ENCODE measurements around the gene POLR2J3. TPM values are rescaled to one million over a fixed set of nuclear protein-coding genes. Genes with fewer than 3 reads are reported as not detected.
A peak's percentile ranks its signal among the peaks of the same experiment; 100 is the strongest.
"Not testable (repeated sequence)": the region's sequence is repeated elsewhere in the genome, so short reads cannot be mapped to it uniquely, and the experiment has no call there.

POLR2J3 gene
- total and polyA plus RNA-seq, 7 experiments from 2014 or later = 27.3 to 142 (median 107) TPM

DNA sequence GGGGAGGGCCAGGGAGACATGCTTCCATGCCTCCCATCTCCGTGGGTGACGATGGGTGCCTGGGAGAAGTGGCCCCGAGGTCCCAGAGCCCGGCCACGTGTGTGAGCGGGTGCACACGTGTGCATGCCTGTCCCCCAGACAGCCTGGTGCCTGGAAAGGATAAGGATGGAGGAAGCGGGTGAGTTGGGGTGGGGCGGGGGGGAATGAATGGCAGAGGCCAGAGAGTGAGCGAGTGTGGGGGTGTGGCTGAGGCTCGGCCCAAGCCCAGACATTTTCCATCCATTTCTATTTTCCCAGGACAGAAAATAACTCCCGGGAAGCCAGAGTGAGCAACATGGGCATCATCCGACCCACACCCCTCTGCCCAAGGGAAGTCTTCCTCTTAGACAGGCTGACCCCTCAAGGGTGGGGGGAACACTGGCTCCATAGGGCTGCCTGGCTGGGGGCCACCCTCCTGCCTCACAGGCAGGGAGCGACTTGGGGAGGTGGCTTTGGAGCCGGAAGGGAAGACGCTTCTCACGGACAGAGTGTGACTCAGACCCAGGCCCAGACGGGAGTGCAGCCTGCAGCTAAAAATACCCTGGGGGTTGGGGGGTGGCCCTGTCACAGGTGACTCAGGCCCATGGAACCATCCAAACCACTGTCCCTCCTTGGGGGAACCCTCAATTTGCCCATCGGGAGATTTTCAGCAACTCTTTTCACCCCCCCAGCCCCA, 32.2 kb upstream of the POLR2J3 start:
- ATAC-seq = peak; percentile 10

DNA sequence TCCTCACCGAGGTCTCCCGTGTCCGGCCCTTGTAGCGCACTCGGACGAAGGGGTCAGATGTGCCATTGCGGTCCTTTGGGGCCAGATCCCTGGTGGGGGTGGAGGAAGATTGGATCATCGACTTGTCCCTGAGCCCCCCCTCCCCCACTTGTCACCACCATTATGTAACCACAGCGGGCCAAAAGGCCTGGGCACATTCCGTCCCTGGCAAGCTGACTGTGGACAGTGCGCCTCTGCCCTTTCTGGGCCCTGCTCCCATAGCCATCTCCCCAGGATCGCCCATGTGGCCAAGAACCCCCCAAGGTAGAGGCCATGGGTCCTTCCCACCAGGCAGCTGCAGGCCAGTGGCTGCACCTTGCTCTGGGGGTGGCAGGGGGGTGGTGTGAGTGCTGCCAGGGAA, 29.9 kb upstream of the POLR2J3 start:
- H3K4me3 ChIP-seq (ENCODE audit: low read length); H3K36me3 ChIP-seq (ENCODE audit: control insufficient read depth in 2 of 3, insufficient read depth in 3 of 3, low read length in 3 of 3); H3K4me1 ChIP-seq (ENCODE audit: control insufficient read depth in 2 of 2, insufficient read depth in 2 of 2, low read length in 2 of 2); H3K27ac ChIP-seq (ENCODE audit: low read depth, low read length); H3K27me3 ChIP-seq (ENCODE audit: control insufficient read depth in 2 of 2, insufficient read depth in 2 of 2, low read length in 2 of 2); DNase-seq; H3K4me3 Mint-ChIP-seq; H3K9me3 ChIP-seq (ENCODE audit: control insufficient read depth in 2 of 3, low read length in 3 of 3); POLR2A ChIA-PET; H3K27ac Mint-ChIP-seq; H3K4me1 Mint-ChIP-seq; H3K36me3 Mint-ChIP-seq; H3K27me3 Mint-ChIP-seq; CTCF ChIA-PET; intact Hi-C loops (cut with micrococcal nuclease); H3K9me3 Mint-ChIP-seq: not testable (repeated sequence)
- ATAC-seq = peak; percentile 4

More for the DNA sequence above, 32.2 kb upstream of the POLR2J3 start:
- H3K27ac ChIP-seq (ENCODE audit: low read depth, low read length); CTCF ChIA-PET; H3K4me3 ChIP-seq (ENCODE audit: low read length); DNase-seq; H3K36me3 Mint-ChIP-seq; intact Hi-C loops (cut with micrococcal nuclease); H3K4me1 ChIP-seq (ENCODE audit: control insufficient read depth in 2 of 2, insufficient read depth in 2 of 2, low read length in 2 of 2); H3K9me3 Mint-ChIP-seq; H3K27me3 ChIP-seq (ENCODE audit: control insufficient read depth in 2 of 2, insufficient read depth in 2 of 2, low read length in 2 of 2); H3K9me3 ChIP-seq (ENCODE audit: control insufficient read depth in 2 of 3, low read length in 3 of 3); H3K36me3 ChIP-seq (ENCODE audit: control insufficient read depth in 2 of 3, insufficient read depth in 3 of 3, low read length in 3 of 3); H3K27ac Mint-ChIP-seq; H3K27me3 Mint-ChIP-seq; H3K4me1 Mint-ChIP-seq; POLR2A ChIA-PET; H3K4me3 Mint-ChIP-seq: not testable (repeated sequence)

DNA sequence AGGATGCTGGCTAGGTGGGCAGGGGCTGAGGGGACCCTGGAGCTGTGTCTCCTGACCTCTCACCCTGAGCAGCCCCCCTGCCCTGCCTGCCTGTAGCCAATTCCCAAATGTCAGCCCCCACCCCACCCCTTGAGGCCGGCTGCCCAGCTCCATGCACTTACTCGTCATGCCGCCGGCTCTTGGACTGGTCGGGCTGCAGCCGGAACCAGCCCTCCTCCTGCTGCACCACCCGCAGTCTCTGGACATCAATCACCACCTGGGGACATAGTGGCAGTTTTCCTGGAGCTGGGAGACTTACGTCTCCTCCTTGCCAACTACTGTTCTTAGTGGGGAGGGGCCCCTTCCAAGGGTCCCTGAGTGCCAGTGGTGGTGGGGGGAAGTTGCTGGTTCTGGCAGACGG, 27.3 kb upstream of the POLR2J3 start:
- H3K4me3 ChIP-seq (ENCODE audit: low read length); H3K4me1 ChIP-seq (ENCODE audit: control insufficient read depth in 2 of 2, insufficient read depth in 2 of 2, low read length in 2 of 2); H3K27ac Mint-ChIP-seq; H3K27me3 Mint-ChIP-seq; H3K27me3 ChIP-seq (ENCODE audit: control insufficient read depth in 2 of 2, insufficient read depth in 2 of 2, low read length in 2 of 2); intact Hi-C loops (cut with micrococcal nuclease); H3K4me3 Mint-ChIP-seq; CTCF ChIA-PET; POLR2A ChIA-PET; H3K4me1 Mint-ChIP-seq; H3K36me3 ChIP-seq (ENCODE audit: control insufficient read depth in 2 of 3, insufficient read depth in 3 of 3, low read length in 3 of 3); H3K9me3 Mint-ChIP-seq; H3K9me3 ChIP-seq (ENCODE audit: control insufficient read depth in 2 of 3, low read length in 3 of 3); ATAC-seq; H3K27ac ChIP-seq (ENCODE audit: low read depth, low read length); H3K36me3 Mint-ChIP-seq; DNase-seq: not testable (repeated sequence)

DNA sequence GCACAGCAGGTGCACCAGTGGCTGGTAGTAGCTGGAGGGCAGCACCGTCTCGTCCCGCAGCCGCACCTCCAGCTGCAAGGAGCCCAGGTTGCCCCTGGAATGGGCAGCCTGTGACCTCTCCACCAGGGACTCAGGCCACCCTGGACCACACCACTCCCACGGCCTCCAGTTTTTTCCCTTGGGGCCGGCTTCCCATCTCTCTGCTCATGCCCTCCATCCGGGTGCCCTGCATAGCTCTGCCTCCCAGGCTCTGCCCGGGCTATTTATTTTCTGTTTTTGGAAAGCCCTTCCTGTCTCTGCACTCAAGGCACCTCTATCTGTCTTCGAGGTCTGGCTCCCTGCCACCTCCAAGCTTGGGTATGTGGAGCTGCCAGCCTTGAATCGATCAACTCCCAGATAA, 23.7 kb upstream of the POLR2J3 start:
- peak in 1 of 9 donors; percentile 21 for DNase-seq

DNA sequence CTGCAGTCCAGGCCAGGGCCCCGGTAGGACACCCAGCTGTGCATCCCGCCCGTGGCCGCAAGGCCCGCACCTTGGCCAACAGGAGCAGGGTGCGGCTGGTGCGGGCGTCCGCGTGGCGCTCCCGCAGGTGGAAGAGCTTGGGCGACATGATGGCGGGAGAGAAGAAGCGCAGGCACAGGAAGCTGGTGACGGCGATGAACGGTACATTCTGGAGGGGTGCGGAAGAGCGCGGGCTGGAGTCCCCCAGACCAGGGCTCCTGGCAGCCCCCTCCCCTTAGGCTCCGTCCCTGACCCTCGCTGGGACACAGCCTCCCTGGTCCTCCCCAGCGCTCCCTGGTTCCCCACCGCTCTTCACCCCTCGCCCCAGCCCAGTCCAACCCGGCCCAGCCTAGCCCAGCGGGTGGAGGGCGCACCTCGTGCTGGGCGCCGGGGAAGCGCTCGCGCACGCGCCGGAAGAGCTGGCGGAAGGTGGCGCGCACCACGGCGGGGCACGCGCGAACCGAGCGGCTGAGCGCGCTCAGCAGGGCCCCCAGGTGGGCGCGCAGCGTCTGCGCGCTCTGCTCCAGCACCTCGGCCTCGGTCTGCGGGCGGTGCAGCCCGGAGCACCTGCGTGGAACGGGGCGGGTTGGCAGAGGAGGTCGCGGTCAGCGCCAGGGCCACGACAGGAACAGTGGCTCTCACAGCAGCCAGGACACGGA, 21.4 kb upstream of the POLR2J3 start:
- H3K4me3 Mint-ChIP-seq; CTCF ChIA-PET; H3K27me3 ChIP-seq (ENCODE audit: control insufficient read depth in 2 of 2, insufficient read depth in 2 of 2, low read length in 2 of 2); H3K27ac ChIP-seq (ENCODE audit: low read depth, low read length); intact Hi-C loops (cut with micrococcal nuclease); H3K4me1 ChIP-seq (ENCODE audit: control insufficient read depth in 2 of 2, insufficient read depth in 2 of 2, low read length in 2 of 2); H3K9me3 ChIP-seq (ENCODE audit: control insufficient read depth in 2 of 3, low read length in 3 of 3); H3K36me3 Mint-ChIP-seq; H3K4me1 Mint-ChIP-seq; H3K27me3 Mint-ChIP-seq; POLR2A ChIA-PET; H3K36me3 ChIP-seq (ENCODE audit: control insufficient read depth in 2 of 3, insufficient read depth in 3 of 3, low read length in 3 of 3); H3K27ac Mint-ChIP-seq; H3K9me3 Mint-ChIP-seq; DNase-seq; H3K4me3 ChIP-seq (ENCODE audit: low read length): not testable (repeated sequence)
- peak; percentile 77 for ATAC-seq

More for the DNA sequence above, 23.7 kb upstream of the POLR2J3 start:
- H3K27ac Mint-ChIP-seq; ATAC-seq; H3K4me1 ChIP-seq (ENCODE audit: control insufficient read depth in 2 of 2, insufficient read depth in 2 of 2, low read length in 2 of 2); H3K9me3 Mint-ChIP-seq; H3K27ac ChIP-seq (ENCODE audit: low read depth, low read length); H3K27me3 Mint-ChIP-seq; H3K4me1 Mint-ChIP-seq; H3K4me3 Mint-ChIP-seq; H3K27me3 ChIP-seq (ENCODE audit: control insufficient read depth in 2 of 2, insufficient read depth in 2 of 2, low read length in 2 of 2); H3K36me3 ChIP-seq (ENCODE audit: control insufficient read depth in 2 of 3, insufficient read depth in 3 of 3, low read length in 3 of 3); POLR2A ChIA-PET; intact Hi-C loops (cut with micrococcal nuclease); H3K4me3 ChIP-seq (ENCODE audit: low read length); H3K9me3 ChIP-seq (ENCODE audit: control insufficient read depth in 2 of 3, low read length in 3 of 3); H3K36me3 Mint-ChIP-seq; CTCF ChIA-PET: not testable (repeated sequence)

DNA sequence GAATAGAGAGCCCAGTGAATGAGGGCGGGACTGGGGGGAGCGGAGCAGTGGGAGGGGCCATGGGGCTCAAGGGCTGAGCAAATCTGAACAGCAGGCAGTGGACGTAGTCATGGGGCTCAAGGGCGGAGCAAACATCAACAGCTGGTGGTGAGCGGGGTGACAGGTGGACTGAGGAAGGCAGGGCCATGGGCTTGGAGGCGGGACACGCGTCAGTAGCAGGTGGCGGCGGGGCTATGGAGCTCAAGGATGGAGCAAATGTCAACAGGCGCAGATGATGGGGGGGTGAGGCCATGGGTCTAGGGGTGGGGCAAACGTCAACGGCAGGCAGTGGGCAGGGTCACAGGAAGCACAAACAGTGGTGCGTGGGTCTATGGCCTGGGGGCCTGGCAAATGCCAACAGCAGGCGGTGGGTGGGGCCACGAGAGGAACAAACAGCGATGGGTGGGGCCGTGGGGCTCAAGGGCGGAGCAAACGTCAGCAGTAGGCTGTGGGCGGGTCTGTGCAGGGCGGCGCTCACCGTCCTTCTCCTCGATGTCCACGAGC, 20.2 kb upstream of the POLR2J3 start:
- H3K4me1 Mint-ChIP-seq; H3K27me3 ChIP-seq (ENCODE audit: control insufficient read depth in 2 of 2, insufficient read depth in 2 of 2, low read length in 2 of 2); H3K4me1 ChIP-seq (ENCODE audit: control insufficient read depth in 2 of 2, insufficient read depth in 2 of 2, low read length in 2 of 2); intact Hi-C loops (cut with micrococcal nuclease); CTCF ChIA-PET; H3K27me3 Mint-ChIP-seq; POLR2A ChIA-PET; H3K27ac Mint-ChIP-seq; H3K4me3 ChIP-seq (ENCODE audit: low read length); H3K36me3 ChIP-seq (ENCODE audit: control insufficient read depth in 2 of 3, insufficient read depth in 3 of 3, low read length in 3 of 3); H3K4me3 Mint-ChIP-seq; H3K9me3 ChIP-seq (ENCODE audit: control insufficient read depth in 2 of 3, low read length in 3 of 3); H3K36me3 Mint-ChIP-seq; H3K27ac ChIP-seq (ENCODE audit: low read depth, low read length); H3K9me3 Mint-ChIP-seq: not testable (repeated sequence)
- ATAC-seq (peak; percentile 79), DNase-seq (peak; percentile 23 to 67 (median 53))

DNA sequence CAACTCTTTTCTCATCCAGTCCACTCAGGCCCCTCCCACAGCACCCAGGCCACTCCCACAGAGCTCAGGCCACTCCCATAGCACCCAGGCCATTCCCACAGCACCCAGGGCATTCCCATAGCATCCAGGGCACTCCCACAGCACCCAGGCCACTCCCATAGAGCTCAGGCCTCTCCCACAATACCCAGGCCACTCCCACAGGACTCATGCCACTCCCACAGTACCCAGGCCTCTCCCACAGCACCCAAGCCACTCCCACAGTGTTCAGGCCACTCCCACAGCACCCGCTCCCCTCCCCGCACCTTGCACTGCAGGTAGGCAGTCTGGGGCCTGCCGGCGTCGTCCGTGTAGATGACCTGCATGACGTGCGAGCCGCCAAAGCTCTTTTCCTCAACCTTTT, 17.5 kb upstream of the POLR2J3 start:
- H3K36me3 Mint-ChIP-seq; H3K27me3 Mint-ChIP-seq; CTCF ChIA-PET; H3K27ac Mint-ChIP-seq; H3K9me3 Mint-ChIP-seq; H3K27ac ChIP-seq (ENCODE audit: low read depth, low read length); H3K27me3 ChIP-seq (ENCODE audit: control insufficient read depth in 2 of 2, insufficient read depth in 2 of 2, low read length in 2 of 2); H3K4me1 Mint-ChIP-seq; H3K4me3 ChIP-seq (ENCODE audit: low read length); POLR2A ChIA-PET; H3K36me3 ChIP-seq (ENCODE audit: control insufficient read depth in 2 of 3, insufficient read depth in 3 of 3, low read length in 3 of 3); DNase-seq; H3K9me3 ChIP-seq (ENCODE audit: control insufficient read depth in 2 of 3, low read length in 3 of 3); H3K4me1 ChIP-seq (ENCODE audit: control insufficient read depth in 2 of 2, insufficient read depth in 2 of 2, low read length in 2 of 2); intact Hi-C loops (cut with micrococcal nuclease); H3K4me3 Mint-ChIP-seq: not testable (repeated sequence)
- ATAC-seq = peak; percentile 66
